Keratinocyte (primary cell): Measurements from ENCODE around the gene GLT6D1.
"Not testable (repeated sequence)": the region's sequence is repeated elsewhere in the genome, so short reads cannot be mapped to it uniquely, and the experiment has no call there.

Experiments
- CTCF ChIP-seq, 3 experiments: IDR thresholded peaks in 1 of 3; conservative IDR thresholded peaks in 1 of 3; optimal IDR thresholded peaks in 1 of 3; 2 replicates in 2 of 3; 3 replicates in 1 of 3; pipeline versions ENCODE3 to v1.5.1; 2011; ENCODE audit warnings: low read length in 3 of 3, mild to moderate bottlenecking in 3 of 3, moderate library complexity in 2 of 3, control low read depth in 1 of 3, inconsistent platforms in 1 of 3; ENCODE audit not compliant: insufficient read depth in 2 of 3; ENCODE audit errors: extremely low read depth in 1 of 3
- EZH2 ChIP-seq: IDR thresholded peaks from one replicate; pipeline ENCODE4 v1.6.1; 2012; ENCODE audit warnings: inconsistent platforms, mild to moderate bottlenecking, low read length, moderate library complexity

DNA sequence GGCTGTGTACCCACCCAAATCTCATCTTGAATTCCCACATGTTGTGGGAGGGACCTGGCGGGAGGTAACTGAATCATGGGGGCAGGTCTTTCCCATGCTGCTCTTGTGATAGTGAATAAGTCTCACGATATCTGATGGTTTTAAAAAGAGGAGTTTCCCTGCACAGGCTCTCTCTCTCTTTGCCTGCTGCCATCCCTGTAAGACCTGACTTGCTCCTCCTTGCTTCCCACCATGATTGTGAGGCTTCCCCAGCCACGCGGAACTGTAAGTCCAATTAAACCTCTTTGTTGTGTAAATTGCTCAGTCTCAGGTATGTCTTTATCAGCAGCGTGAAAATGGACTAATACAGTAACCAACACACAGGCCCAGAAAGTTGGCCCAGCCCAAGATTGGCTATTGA lies 29.7 kb upstream of the GLT6D1 start:
- TF ChIP-seq CTCF (optimal IDR thresholded peaks at IDR 0.05 in 1 of 3, IDR thresholded peaks at IDR 0.05 in 1 of 3, conservative IDR thresholded peaks at IDR 0.05 in 1 of 3; ENCODE audit: extremely low read depth in 1 of 3, insufficient read depth in 2 of 3, low read length in 3 of 3); EZH2: not testable (repeated sequence)
